NCI-H146 (cell line): ENCODE data around the gene CEACAM21.
A peak's percentile ranks its signal among the peaks of the same experiment; 100 is the strongest.

Experiments used
- DNase-seq: peaks from one replicate; lab custom pipeline; 2025; lab: John Stamatoyannopoulos, UW

The CEACAM21 gene

DNA sequence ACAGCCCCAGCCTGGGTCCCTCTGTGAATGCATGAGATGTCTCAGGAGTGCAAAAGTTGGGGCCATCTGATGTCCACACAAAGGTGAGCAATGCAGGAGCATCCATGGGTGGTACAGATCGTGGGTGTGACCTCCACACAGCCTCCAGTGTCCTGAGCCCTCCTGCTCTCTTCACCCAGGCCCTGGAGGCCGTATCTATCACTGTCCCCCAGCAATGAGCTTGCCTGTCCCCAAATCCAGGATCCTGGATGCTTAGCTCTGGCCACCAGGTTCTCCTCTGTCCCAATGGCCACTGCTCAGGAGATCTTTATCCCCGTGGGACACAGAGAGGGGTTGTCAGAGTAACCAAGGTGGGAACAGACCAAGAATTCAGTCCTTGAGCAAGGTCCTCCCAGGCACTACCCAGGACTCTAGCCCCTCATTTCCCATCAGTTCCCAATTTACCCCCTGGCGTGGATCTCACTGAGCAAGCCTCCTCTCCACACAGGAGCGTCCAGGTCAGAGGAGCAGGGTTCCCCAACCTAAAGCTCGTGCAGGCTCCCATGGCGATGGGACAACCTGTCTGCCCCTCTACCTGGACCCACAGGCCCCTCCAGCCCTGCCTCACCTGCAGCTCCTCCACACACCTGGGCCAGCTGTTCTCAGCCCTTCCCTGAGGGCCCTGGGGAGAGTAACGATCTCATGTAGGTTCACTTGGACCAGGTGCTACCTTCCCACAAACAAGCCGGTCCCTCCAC, 11.3 kb downstream of the CEACAM21 start:
- no peak for DNase-seq

DNA sequence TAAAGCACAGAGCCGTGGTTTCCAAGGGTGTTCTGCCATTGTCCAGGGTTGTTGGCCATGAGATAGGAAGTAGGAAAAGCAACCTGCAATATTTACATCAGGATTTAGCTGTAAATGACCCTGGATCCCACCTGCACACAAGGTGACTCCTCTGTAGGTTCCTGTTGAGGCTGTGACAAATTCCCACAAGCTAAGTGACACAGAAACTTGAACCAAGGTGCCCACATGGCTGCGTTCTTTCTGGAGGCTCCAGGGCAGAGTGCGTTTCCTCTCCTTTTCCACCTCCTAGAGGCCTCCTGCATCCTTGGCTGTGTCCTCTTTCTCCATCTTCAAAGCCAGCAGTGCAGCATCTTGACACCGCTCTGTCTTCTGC, 11.9 kb downstream of the CEACAM21 start:
- no peak for DNase-seq

DNA sequence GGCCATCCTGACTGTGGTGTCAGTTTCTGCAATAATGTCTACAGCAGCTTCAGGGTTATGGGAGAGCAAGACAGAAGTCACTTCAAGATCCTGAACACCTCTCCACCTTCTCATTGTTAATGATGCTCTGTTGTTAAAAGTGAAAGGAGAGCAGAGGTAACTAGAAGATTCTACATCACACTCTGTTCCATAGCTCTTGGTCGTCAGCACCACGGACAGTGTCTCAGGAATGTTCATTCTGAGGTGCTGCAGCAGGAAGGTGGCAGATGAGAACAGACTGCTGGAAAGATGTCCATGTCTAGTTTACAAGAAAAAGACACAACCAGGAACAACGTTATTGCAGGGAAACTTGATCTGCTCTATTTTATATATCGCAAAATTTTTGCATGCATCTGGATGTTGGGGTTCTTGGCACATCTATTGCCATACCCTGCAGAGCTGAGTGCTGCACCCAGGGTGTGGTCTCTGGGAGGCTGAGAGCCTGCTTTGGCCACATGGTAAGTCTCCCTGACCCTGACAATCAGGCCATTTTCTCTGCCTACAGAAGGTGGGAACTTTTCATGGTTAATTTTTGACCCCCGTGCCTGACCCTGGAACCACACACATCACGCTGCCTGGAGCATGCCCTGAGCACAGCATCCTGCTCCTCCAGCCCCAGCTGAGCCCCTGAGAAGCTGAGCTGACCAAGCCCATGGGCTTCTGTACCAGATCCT, 12.7 kb downstream of the CEACAM21 start:
- no peak for DNase-seq

DNA sequence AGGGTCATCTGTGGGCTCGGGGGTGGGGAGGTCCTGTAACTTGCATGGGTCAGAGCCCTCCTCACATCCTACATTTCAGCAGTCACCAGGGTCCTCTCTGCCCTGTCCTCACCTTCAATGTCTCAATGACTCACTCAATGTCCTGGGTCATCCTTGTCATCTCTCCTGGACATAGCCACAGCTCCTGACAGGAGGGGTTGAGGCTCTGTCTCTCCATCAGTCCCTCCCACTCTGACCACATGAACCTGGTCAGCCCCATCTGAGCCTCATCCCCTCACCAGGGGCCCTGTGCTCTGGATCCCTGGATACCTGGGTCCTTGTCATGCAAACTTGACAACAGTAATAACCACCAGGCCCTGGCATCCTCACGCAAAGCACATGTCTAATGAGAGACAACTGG, 13.4 kb downstream of the CEACAM21 start:
- no peak for DNase-seq

DNA sequence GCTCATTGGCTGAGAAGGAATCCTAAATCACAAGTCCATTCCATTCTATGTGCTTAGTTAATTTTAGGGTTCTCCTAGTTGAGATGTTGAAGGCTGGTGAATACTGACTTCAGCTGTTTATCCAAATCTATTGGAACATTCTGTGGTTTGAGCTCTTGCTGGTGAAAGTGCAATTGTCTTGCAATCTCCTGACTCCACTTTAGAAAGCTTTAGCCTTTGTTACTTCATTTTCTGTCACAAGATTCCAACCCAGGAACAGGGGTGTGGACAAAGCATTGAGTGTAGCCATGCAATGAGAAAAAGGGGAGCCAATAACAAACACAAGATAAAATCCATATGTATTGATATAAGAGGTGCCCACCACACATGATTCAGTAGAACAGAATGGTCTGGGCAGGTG, 15.0 kb downstream of the CEACAM21 start:
- no peak for DNase-seq

DNA sequence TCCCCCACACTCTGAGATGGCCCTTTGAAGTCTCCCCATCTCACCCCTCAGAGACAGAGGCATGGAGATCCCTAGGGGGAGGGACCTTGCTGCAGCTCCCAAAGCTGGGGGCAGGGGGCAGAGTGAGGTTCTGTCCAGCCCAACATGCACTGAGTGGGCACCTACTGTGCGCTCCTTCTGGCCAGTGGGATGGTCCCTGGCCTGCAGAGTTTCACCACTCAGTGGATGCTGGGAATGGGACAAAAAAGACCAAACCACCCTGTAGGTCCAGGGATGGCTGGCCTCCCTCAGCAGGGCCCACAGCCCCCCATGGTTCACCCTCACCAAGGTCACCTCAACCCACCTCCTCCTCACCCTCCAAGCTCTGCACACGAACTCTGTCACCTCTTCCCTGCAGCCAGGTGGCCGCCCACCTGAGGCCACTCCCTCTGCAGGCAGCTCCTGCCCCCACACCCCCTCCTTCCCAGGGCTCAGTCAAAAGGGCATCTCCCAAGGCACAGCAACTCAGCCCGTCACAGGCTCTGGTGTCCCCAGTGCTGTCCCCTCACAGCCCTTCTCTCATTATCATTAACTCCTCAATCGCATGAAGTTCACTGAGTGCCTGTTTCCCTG, 16.1 kb downstream of the CEACAM21 start:
- DNase-seq, result no peak

DNA sequence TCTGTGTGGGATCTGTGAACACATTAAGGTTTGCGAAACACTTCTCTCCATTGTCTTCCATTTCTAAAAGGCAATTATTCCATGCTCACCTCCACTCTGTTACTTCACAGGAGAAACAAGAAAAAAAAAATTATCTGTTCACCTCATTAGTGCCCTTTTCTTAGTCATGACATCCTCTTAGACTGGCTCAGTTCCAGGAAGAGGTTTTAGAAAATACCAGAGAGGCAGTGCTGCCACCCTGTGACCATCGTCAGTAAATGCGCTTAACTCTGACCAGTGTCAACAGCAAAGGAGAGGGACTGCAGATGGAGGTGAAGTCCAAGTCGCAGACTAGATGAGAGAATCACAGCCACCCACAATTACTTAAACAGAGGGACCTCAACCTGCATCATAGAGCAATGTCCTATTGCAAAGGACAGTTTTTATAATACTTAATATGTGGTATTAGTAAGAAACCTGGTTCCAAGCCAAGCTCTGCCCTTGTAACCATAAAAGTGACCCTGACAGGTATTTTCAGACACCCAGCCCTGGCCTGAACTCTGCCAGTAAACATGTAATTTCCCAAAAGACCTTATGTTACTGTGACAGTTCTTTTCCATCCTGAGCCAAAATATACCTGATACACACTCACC, 19.4 kb downstream of the CEACAM21 start:
- peak; percentile 41 for DNase-seq

DNA sequence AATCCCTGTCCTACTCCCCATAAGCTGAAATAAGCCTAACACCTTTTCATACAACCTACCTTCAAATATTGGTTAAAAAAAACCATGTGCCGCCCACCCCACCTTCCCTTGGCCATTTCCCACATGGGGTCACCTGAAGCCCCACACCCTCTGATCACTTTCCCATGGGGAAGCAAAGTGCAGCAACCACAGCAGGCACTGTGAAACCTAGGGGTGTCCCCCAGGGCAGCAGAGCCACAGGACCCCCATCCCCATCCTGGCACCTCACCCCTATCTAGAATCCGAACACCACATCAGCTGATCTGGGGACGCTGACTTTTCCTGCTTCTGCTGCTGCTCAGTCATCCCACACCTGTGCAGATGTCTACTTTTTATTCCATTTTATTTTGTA, 19.9 kb downstream of the CEACAM21 start:
- DNase-seq, result no peak

DNA sequence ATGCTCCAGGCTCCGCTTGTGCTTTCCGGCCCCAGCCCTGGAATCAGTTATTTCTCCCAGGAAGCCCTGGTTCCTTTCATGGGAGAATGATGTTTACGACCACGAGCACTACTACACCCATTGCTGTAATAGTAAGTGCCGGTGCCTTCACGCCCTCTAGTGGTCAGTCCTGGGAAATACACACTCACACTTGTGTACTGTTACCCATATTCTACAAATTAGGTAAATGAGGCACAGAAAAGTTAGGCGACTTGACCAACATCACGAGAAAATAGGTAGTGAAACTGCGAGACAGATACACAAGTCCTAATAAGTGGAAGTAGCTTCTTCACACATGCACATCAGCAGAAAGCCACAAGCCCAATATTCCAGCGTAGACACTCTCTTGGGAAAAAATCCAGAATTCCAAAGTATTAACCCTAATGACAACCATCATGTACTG, 21.7 kb downstream of the CEACAM21 start:
- DNase-seq, result peak; percentile 53

DNA sequence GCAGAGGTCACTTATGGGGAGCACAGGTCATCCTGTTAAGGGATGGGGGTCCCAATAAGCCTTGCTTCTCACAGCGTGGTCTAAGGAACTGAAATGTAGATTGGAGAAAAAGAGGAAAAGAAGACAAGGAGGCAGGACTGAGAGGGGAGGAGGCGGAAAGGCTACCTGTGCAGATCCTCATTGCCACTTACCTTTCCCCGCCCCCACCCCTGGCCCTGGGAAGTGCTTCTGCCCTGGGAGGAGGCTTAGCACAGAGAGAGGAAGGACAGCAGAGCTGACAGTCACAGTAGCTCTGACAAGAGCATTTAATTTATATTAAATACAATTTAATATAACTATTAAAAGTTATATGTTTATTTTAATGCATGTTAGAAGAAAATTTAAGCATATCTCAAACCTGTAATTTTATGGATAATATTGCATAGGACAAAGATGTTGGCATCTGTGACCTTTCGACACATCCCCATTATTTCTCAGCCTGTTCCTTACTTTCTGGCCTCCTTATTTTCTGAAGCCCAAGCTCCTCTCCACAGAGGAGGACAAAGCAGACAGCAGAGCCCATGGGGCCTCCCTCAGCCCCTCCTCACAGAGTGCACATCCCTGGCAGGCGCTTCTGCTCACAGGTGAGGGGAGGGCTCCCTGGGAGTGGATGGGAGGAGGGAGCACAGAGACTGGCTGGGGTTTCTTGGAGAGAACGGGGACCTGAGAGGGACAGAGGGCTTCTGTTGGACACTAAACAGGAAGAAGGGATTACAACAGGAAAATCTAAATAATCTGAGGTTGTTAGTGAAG, 23.4 kb downstream of the CEACAM21 start:
- DNase-seq, result no peak

DNA sequence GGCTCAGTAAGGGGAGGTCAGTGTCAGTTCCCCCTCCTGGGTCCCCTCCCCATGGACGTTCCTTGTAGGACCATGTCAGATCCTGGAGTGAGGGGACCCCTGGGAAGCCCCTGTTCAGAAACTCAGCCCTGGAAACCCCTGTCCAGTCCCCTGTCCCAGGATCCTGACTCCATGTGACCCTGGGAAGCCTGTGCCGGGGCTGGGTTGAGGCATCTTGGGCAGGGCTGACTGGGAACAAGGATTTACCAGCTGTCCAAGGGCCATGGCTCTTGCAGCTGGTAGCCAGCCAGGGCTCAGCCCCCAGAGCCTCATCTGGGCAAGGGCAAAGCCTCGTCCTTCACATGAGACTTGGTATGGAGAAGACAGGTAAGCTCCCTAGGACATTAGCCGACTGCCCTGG, 25.8 kb downstream of the CEACAM21 start:
- DNase-seq, result no peak

DNA sequence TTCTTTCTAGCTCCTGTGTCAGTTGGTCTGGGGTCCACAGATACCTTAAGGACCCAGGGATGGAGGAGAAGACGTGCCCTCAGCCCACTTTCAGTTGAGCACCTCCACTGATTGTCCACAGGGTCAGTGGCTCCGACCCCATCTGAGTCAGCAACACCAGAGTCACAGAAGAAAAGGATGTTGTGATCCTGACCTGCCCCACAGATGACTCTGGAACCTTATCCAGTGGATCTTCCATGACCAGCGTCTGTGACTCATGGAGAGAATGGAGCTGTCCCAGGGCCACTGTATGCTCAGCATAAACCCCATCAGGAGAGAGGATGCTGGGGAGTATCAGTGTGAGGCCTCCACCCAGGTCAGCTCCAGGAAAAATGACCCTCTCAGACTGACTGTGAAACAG, 28.9 kb downstream of the CEACAM21 start:
- DNase-seq, result no peak

DNA sequence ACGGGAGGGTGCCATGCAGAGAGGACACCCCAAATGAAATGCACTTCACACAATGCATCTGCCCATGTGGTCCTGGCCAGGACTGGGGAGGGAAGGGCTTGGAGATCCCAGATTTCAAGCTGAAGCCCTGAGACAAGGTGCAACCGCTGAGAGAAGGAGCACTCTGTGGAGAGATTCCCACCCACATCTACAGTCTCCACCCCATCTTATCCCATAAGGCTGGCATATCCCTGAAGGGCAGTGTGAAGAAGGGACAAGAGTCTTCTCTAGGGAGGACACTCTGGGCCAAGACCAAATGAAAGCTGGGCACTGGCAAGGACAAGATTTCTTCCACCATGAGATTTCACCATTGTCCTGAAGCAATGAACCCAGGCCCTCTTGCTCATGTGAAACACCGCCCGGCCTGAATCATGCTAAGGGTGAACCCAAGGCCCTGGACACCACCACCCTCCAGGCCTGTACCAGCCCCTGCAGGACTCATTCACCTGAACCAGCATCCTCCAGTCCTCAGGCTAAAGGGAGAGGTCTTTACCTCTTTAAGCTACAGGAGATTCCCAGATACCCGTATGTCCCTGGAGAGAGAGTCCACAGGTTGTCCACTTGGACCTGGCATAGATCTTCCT, 30.4 kb downstream of the CEACAM21 start:
- no peak for DNase-seq

DNA sequence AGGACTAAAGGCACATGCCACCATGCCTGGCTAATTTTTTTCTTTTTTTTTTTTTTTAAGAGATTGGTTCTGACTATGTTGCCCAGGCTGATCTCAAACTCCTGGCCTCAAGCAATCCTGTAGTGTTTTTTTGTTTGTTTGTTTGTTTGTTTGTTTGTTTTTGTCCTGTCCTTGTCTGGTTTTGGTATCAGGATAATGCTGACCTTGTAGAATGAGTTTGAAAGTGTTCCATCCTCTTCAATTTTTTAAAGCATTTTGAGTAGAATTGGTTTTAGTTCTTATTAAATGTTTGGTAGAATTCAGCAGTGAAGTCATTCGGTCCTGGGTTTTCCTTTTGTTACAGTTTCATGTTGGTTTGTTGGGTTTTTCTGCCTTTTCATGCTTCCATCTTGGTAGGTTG, 31.7 kb downstream of the CEACAM21 start:
- DNase-seq, result no peak

DNA sequence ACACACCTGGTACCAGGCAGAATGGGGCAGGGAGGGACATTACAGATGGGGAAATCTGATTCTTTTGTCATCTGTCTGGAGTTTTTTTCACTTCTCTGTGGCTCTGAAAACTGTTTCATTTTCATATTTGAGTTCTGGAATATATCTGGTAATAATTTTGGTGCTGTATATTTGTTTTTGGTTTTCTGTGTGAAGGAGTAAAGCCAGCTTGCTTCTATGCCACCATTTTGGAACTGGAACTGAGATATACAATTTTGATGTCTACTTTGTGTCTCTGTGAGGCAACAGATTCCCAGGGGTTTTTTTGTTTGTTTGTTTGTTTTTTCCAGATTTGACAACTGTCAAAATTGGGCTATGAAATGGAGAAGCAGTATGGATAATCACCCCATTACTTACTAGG, 34.8 kb downstream of the CEACAM21 start:
- no peak for DNase-seq

DNA sequence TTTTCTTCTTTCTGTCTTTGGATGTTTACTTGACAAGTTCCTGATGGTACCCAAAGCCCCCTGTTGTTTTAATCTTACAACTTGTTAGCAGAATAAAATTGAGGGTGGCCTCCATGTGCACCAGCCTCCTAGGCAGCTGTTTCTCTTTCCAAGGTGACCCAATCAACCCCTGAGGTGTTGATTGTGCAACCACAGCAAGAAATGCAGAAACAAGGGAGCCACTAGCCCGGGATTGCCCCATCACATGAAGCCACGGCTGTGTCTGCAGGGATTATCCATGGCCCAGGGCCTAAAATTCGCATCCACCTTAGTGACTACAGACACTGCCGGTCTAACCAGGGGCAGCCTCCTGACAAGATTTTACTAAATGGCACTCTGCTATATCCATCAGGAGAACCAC, 36.5 kb downstream of the CEACAM21 start:
- DNase-seq, result no peak

DNA sequence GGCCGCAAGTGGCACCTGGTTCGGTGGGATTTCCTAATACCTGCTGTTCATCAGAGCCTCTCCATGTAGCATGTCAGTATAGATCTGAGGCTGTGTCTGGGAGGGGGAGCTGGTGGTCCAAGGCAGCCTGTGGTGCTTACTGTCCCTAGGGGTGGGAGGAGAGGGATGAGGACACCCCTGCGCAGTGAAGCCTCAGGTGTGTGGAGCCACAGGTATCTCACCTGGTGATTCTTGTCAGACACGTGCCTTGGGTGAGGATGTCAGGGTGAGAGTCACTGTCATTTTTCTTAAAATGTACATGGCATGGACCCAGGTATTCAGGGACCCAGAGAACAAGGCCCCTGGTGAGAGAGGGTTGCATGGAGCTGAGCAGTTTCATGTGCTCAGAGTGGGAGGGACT, 39.2 kb downstream of the CEACAM21 start:
- no peak for DNase-seq

DNA sequence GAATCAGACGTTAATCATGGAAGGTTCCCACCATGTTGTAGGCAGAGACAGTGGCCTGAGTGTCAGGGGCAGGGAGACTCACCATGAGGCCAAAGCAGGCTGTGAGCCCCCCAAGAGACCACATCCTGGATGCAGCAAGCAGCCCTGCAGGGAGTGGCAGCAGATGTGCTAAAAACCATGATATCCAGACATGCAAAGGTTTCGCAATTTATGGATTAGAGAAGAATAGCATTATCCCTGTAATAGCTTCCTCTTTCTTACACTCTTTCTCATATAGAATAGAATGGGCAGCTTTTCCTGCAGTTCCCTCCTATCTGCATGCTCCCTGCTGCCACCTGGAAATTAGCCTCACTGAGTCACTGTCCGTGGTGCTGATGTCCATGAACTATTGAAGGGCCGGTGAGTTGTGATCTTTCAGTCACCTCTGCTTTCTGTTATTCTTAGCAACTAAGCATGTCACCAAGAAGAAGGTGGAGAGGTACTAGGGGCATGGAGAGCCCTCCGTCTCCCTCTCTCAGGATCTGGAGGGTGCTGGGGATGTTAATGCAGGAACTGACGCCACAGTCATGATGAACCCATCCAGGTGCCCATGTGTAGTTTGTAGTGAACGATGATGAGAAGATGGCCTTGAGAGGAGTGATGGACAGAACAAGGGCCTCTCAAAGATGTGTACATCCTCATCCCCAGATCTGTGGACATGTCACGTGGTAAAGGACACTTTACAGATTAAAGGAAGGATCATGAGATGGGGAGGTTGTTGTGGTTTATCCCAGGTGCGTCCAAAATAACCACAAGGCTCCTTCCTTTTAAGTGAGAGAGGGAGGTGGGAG, 41.0 kb downstream of the CEACAM21 start:
- no peak for DNase-seq

DNA sequence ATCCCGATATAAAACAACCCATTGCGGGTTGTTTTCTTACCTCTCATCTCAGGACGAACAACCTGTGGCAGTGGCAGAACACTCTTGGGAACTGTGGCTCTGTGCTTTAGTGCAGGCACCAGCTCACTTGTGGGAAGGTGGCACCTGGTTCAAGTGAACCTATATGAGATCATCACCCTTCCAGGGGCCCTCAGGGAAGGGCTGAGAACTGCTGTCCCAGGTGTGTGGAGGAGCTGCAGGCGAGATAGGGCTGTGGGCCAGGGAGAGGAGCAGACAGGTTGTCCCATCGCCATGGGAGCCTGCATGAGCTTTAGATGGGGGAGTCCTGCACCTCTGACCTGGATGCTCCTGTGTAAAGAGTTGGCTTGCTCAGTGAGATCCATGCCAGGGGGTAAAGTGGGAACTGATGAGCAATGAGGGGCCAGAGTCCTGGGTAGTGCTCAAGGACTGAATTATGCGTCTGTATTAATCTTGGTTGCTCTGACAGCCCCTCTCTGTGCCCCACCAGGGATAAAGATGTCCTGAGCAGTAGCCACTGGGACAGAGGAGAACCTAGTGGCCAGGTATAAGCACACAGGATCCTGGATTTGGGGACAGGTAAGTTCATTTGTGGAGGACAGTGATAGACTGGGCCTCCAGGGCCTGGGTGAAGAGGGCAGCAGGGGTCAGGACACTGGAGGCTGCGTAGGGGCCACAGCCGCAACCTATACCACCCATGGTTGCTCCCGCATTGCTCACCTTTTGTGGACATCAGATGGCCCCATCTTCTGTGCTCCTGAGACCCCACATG, 42.2 kb downstream of the CEACAM21 start:
- no peak for DNase-seq

DNA sequence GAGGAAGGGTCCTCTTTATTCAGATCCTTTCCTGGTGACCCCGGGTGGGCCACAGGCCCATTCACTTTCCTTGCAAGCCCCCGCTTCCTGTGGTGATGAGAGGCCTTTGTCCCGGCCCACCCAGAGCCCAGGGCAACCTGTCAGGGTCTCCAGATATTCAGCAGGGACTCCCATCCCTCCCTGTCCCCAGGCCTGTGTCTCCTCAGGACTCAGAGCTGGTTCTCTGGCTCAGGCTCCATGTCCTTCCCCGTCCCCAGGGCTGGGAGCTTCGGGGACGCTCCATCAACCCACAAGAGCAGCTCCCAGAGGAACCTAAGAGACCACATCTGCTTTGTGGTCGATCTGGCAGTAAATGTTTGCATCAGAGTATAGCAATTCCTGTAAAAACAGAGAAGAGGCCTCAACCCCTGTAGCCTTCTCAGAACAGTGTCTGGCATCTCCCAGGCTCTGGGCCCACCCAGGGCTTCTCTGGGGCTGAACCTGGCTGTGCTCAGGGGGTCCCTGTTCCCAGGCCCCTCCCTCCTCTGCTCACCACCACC, 43.1 kb downstream of the CEACAM21 start:
- no peak for DNase-seq
